Right forelimb (tissue), 1 donor: Measurements from ENCODE around the gene CTSE.

Source experiments
- DNase-seq: peaks from one replicate; pipeline ENCODE4 v3.0.0-alpha.2; 2018

The CTSE gene

DNA sequence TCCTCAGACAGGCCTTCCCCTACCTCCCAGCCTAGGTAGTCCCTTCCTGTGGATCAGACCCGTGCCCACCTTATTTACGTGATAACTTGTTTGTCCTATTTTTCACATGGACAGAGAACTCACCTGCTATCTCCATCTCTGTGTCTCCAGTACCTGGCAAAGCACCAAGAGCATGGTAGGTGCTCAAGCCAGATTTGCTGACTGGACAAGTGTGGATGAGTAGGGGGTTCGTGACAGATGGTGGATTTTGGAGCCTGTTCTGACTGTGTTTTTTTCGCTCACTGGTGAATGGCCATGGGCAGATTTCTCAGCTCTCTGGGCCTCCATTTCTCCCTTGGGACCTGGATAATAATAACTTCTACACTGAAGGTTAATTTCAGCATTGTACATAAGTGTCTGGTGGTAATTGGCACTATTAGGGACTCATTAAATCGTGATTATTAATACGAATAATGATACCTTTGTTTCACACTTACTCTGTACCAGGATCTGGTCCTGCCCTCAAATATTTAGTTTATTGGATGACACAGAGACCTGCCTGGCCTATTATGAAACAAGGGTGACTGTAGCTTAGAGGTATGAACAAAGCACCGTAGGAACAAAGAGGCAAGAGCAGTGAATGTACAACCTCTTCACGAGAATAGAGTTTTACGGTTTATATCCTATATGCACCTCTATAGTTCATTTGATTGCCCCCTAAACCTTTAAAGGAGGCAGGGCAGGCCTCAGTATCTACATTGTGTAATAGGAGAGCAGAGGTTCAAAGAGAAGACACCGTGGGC is 56.0 kb downstream of the CTSE start:
- DNase-seq, result no peak

DNA sequence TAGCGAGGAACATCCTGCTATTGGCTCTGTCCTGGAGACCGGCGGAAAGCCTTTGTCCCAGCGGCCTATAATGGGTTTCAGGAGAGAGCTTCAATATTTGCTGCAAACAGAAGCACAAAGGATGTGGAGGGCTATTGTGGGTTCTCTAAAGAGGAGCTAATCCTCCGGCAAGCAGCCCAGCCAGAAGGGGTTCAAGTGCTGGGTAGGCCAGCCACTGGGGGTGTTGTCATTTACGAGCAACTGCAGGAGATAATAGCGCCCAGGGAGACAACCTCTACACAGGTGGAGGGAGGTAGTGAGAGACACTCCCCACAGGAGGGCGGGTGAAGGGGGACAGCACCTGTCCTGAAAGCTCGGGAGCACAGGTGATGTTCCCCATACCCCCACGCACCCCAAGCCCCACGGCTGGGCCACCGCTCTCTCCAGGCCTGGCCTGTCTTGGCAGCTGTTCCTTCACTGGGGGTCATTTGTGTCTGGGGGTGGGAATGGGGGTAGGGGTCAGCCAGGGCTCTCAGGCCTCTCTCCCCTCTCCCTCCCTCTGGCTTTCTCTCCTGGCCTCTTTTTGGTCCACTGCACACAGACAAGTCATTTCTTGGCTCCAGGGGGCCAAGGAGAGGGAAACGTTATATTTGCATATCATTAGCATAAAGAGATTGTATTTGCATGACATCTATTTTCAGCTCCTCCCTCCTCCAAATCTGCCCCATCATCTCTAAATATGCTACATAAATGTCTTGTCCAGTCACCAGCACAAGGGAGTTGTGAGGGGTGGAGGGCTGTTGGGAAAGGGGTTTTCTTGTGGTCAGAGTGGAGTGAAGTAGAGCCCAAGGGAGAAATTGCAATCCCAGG is 58.4 kb downstream of the CTSE start:
- DNase-seq, result no peak

DNA sequence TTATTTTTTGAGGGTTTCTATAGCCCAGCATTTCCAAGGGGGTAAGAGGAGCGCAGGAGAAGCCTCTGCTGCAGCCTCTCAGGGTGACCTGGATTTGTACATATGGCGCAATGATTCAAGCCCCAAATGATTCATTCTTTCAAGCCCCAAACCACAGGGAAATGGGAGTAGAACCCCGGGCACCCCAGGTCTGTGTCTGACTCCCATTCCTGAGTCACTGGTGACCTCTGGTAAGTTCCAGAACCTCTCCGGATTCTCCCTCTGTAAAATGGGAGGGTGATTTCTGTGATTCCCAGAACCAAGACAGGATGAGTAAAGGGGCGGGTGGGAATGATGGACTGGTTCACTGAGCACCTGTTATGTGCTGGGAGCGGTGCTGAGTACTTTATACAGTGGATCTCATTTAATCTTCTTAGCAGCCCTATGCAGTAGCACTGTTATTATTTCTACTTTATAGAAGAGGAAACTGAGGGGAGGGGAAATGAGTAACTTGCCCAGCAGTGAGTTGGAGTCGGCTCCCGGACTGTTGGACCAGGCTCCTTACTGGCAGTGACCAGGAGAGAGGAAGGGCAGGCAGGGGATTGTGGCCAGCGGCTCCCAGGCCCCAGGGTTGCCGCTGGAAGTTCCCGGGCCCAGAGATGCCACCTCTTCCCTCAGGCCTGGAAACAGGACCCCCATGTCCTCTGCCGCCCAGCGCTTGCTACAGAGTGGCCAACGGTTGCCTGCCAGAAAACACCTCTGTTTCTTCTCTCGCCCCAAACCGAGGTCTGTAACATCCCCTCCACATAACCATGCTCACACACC is 60.1 kb downstream of the CTSE start:
- no peak for DNase-seq

DNA sequence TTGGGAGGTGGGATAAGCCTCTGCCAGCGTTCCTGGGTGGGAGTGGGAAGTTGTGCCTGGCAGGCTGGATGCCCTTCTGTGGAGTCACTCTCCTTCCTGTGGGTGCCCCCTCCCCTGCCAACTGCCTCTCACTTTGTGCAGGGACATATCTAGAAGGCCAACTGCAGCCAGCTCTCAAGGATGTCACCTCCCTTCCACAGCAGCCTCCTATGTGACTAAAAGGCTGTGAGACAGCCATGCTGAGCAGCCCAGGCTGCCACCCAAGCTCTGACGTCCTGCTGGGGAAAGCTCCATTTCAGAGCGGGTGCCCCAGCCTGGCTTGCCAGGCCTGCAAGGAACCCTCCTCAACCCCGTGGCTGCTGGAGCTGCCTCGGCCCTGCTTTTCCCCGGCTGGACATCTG is 60.9 kb downstream of the CTSE start:
- no peak for DNase-seq

DNA sequence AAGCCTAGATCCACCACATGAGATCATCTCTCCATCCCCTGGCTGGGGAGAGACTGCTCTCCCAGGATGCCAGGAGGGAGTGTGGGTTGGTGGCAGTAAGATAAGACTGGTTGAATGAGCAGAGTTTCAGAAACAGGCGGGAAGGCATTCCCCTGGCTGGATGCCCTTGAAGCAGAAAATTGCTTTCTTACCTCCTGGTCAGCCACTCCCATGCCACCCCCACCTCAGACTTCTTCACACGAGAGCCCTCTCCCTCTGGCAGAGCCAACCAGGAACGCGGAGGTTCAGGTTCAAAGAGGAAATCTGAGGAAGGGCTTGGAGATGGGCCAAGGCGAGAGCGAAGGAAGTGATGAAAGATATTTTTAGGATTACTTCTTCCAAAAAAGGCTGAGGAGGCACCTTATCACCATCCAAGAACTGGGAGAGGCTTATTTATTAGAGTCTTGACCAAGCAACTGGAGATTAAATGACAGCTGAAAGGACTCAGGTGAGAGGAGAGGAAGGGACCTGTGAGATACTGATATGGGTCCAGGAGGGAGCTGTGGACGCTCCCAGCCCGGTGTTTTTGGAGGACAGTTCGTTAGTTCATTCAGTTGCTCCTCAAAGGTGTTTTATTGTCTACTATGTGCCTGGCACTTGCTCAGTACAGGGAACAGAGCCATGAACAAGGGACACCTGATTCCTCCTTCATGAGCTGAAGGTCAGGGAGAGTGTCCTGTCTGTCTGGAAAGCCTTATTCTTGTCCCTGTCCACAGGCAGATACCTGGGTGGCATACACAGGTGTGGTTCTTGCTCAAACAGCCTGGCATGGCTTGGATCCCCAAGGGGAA is 61.5 kb downstream of the CTSE start:
- DNase-seq, result no peak

DNA sequence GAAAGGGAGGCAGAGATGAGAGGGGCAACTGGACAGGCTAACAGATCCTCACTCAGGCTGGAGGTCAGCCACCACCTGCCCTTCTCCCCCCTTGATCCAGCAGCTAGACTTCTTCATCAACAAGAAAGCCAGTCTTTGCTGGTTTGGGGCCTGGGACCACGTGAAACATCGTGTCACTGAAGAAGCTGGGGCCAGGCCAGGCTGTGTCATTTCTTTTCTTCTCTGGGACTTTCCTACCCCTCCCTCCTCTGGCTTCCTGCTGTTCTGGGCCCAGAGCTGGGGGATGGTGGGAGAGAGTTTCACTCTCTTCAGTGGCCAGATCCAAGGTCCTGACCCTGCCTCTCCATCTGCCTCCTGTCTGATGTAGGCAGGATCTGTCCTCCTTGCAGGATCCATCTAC is 62.3 kb downstream of the CTSE start:
- DNase-seq, result no peak

DNA sequence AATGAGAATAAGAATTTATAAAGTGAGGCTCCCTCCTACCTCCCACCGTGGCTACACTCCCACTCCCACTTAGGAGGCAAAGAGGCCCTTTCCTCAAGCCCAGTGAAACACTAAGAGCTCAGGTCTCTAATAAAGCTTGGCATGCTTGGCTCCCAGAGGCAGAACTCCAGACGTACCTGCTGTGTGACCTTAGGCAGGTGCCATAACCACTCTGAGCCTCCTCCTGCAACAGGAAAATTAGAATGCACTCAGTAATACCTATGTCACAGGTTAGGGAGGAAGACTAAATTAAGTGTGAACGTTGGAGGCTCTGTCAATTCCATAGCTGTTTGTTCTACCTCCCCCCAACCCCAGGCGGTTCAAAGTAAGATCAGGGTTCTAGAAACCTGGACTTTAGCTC is 63.9 kb downstream of the CTSE start:
- no peak for DNase-seq
